Trophoblast cell (in vitro differentiated cells and primary cell): ENCODE data around the gene MRPS2. TPM values are rescaled to one million over a fixed set of nuclear protein-coding genes. Genes with fewer than 3 reads are reported as not detected.
"Not testable (repeated sequence)": the region's sequence is repeated elsewhere in the genome, so short reads cannot be mapped to it uniquely, and the experiment has no call there.

Experiments
- DNase-seq, 2 donors: peaks; one replicate each; pipeline ENCODE4 v3.0.0-alpha.2; 2016
- H2AFZ ChIP-seq: 2 replicates; pipeline ENCODE4 v1.6.1; 2013; ENCODE audit warnings: low read length, moderate library complexity, mild to moderate bottlenecking; ENCODE audit not compliant: insufficient read depth, poor library complexity
- H2AK5ac ChIP-seq: 2 replicates; pipeline ENCODE4 v1.6.1; 2013; ENCODE audit warnings: mild to moderate bottlenecking, low read length
- H2BK120ac ChIP-seq: 2 replicates; pipeline ENCODE4 v1.6.1; 2013; ENCODE audit warnings: low read length, mild to moderate bottlenecking, moderate library complexity; ENCODE audit not compliant: insufficient read depth, poor library complexity
- H2BK12ac ChIP-seq: 2 replicates; pipeline ENCODE4 v1.6.1; 2013; ENCODE audit warnings: mild to moderate bottlenecking, low read length, moderate library complexity
- H2BK5ac ChIP-seq: 2 replicates; pipeline ENCODE4 v1.6.1; 2013; ENCODE audit warnings: low read length, low read depth, moderate library complexity, mild to moderate bottlenecking; ENCODE audit not compliant: poor library complexity
- H3K14ac ChIP-seq: 2 replicates; pipeline ENCODE4 v1.6.1; 2013; ENCODE audit warnings: mild to moderate bottlenecking, low read length
- H3K18ac ChIP-seq: 2 replicates; pipeline ENCODE4 v1.6.1; 2013; ENCODE audit warnings: mild to moderate bottlenecking, low read length
- H3K23ac ChIP-seq: 2 replicates; pipeline ENCODE4 v1.6.1; 2013; ENCODE audit warnings: low read length
- H3K27ac ChIP-seq: 2 replicates; pipeline ENCODE4 v1.5.1; 2013; ENCODE audit warnings: low read depth, mild to moderate bottlenecking, inconsistent platforms, low read length, moderate library complexity
- H3K27me3 ChIP-seq: 2 replicates; pipeline ENCODE4 v1.6.1; 2013; ENCODE audit warnings: inconsistent platforms, mild to moderate bottlenecking, low read length, moderate library complexity; ENCODE audit not compliant: insufficient read depth
- H3K36me3 ChIP-seq, 2 experiments: 1 replicate in 1 of 2; 2 replicates in 1 of 2; pipeline ENCODE4 v1.6.1; 2013; ENCODE audit warnings: low read length in 2 of 2, mild to moderate bottlenecking in 2 of 2, moderate library complexity in 1 of 2; ENCODE audit not compliant: insufficient read depth in 2 of 2, control insufficient read depth in 1 of 2
- H3K4ac ChIP-seq: 2 replicates; pipeline ENCODE4 v1.6.1; 2013; ENCODE audit warnings: low read depth, mild to moderate bottlenecking, low read length, moderate library complexity
- H3K4me1 ChIP-seq, 2 experiments: 1 replicate in 1 of 2; 2 replicates in 1 of 2; pipeline ENCODE4 v1.6.1; 2013; ENCODE audit warnings: low read length in 2 of 2, mild to moderate bottlenecking in 2 of 2, moderate library complexity in 1 of 2; ENCODE audit not compliant: insufficient read depth in 2 of 2, control insufficient read depth in 1 of 2
- H3K4me2 ChIP-seq: 2 replicates; pipeline ENCODE4 v1.6.1; 2013; ENCODE audit warnings: inconsistent platforms, mild to moderate bottlenecking, low read length, moderate library complexity
- H3K4me3 ChIP-seq: 2 replicates; pipeline ENCODE4 v1.5.1; 2013; ENCODE audit warnings: mild to moderate bottlenecking, low read depth, low read length, inconsistent platforms
- H3K79me1 ChIP-seq: one replicate; pipeline ENCODE4 v1.6.1; 2013; ENCODE audit warnings: low read length
- H3K79me2 ChIP-seq: 2 replicates; pipeline ENCODE4 v1.6.1; 2013; ENCODE audit warnings: low read length, mild to moderate bottlenecking; ENCODE audit not compliant: control insufficient read depth, insufficient read depth, poor library complexity
- H3K9ac ChIP-seq: 2 replicates; pipeline ENCODE4 v1.6.1; 2013; ENCODE audit warnings: mild to moderate bottlenecking, low read length
- H3K9me3 ChIP-seq: 2 replicates; pipeline ENCODE4 v1.6.1; 2013; ENCODE audit warnings: low read depth, mild to moderate bottlenecking, control low read depth, inconsistent platforms, low read length; ENCODE audit not compliant: insufficient read depth
- H4K12ac ChIP-seq: 2 replicates; pipeline ENCODE4 v1.6.1; 2013; ENCODE audit warnings: low read depth, mild to moderate bottlenecking, low read length, moderate library complexity
- H4K8ac ChIP-seq: 2 replicates; pipeline ENCODE4 v1.6.1; 2013; ENCODE audit warnings: low read depth, mild to moderate bottlenecking, low read length, moderate library complexity
- H4K91ac ChIP-seq: one replicate; pipeline ENCODE4 v1.6.1; 2013; ENCODE audit warnings: low read depth, mild to moderate bottlenecking, low read length, moderate library complexity
- WGBS: extraction: QIAGEN DNeasy Blood & Tissue Kit; methylation state at CpG from one replicate; pipeline ENCODE4 v1.1.7; 2013; ENCODE audit warnings: missing lambda C conversion rate; ENCODE audit not compliant: insufficient read length, insufficient coverage; ENCODE audit errors: extremely low coverage; 5-methylcytosine and 5-hydroxymethylcytosine counted together
- polyA plus RNA-seq: library from polyadenylated mRNA; stranded (reverse); fragments of 200-250 nt; gene quantifications from 2 replicates; pipeline ENCODE4 v1.2.3, GENCODE V29; 2013

The MRPS2 gene
- polyA plus RNA-seq = 73.0 and 79.0 TPM in 2 replicates

GRCh38 chr9:135500525-135501260, at the start of gene MRPS2:
TSS of gene MRPS2 (plus strand) at chr9:135500682. CDS start at chr9:135500711, 29 bp downstream.
- peak within 1 kb of the TSS; percentile 99 for H3K4me2 ChIP-seq
- H3K36me3 ChIP-seq = peaks cover 37% of the 10 kb centered on the region in 2 experiments
- H4K8ac ChIP-seq = peak within 1 kb of the TSS; percentile 85
- H3K23ac ChIP-seq = no peak within 1 kb of the TSS
- peak within 1 kb of the TSS; percentile 95 for H3K4me3 ChIP-seq
- no CpG with 5 or more reads among the region's 92 CpGs for WGBS
- peaks cover 4 to 11% of the 10 kb centered on the region in 2 experiments for H3K4me1 ChIP-seq
- DNase-seq = peak; percentile 85 to 95
- H3K27ac ChIP-seq = peak within 1 kb of the TSS; percentile 27
- H3K18ac ChIP-seq = peak within 1 kb of the TSS; percentile 87
- peak within 1 kb of the TSS; percentile 70 for H2BK5ac ChIP-seq
- H3K27me3 ChIP-seq = no peaks in the 10 kb centered on the region
- H3K79me2 ChIP-seq = peaks cover 12% of the 10 kb centered on the region
- peak within 1 kb of the TSS; percentile 17 for H2AK5ac ChIP-seq
- H4K12ac ChIP-seq = peak within 1 kb of the TSS; percentile 61
- H2BK12ac ChIP-seq = peak within 1 kb of the TSS; percentile 29
- H4K91ac ChIP-seq = peak within 1 kb of the TSS; percentile 77
- peak within 1 kb of the TSS; percentile 46 for H2BK120ac ChIP-seq
- peaks cover 10% of the 10 kb centered on the region for H3K79me1 ChIP-seq
- no peaks in the 10 kb centered on the region for H3K9me3 ChIP-seq
- peak within 1 kb of the TSS; percentile 90 for H3K9ac ChIP-seq
- peak within 1 kb of the TSS; percentile 86 for H3K4ac ChIP-seq
- H3K14ac ChIP-seq = peak within 1 kb of the TSS; percentile 42
- H2AFZ ChIP-seq = peak within 1 kb of the TSS; percentile 90

GRCh38 chr9:135450956-135451355, 49.5 kb upstream of the MRPS2 start:
- no peak overlapping the region for H2BK12ac ChIP-seq
- no CpG with 5 or more reads among the region's 10 CpGs for WGBS
- no peak overlapping the region for H3K27ac ChIP-seq
- H3K4me2 ChIP-seq = no peak overlapping the region
- DNase-seq = no peak
- peaks cover 3% of the 10 kb centered on the region for H3K27me3 ChIP-seq
- H3K36me3 ChIP-seq = no peaks in the 10 kb centered on the region
- H3K79me2 ChIP-seq = no peaks in the 10 kb centered on the region
- no peaks in the 10 kb centered on the region for H3K4me1 ChIP-seq
- H2BK5ac ChIP-seq = no peak overlapping the region
- H3K79me1 ChIP-seq = no peaks in the 10 kb centered on the region
- H2AK5ac ChIP-seq = no peak overlapping the region
- no peak overlapping the region for H3K23ac ChIP-seq
- no peak overlapping the region for H3K9ac ChIP-seq
- no peak overlapping the region for H3K4ac ChIP-seq
- no peak overlapping the region for H3K18ac ChIP-seq
- no peak overlapping the region for H4K91ac ChIP-seq
- no peak overlapping the region for H3K4me3 ChIP-seq
- no peak overlapping the region for H2AFZ ChIP-seq
- H4K8ac ChIP-seq = no peak overlapping the region
- no peaks in the 10 kb centered on the region for H3K9me3 ChIP-seq
- H3K14ac ChIP-seq = no peak overlapping the region
- no peak overlapping the region for H4K12ac ChIP-seq
- no peak overlapping the region for H2BK120ac ChIP-seq

DNA sequence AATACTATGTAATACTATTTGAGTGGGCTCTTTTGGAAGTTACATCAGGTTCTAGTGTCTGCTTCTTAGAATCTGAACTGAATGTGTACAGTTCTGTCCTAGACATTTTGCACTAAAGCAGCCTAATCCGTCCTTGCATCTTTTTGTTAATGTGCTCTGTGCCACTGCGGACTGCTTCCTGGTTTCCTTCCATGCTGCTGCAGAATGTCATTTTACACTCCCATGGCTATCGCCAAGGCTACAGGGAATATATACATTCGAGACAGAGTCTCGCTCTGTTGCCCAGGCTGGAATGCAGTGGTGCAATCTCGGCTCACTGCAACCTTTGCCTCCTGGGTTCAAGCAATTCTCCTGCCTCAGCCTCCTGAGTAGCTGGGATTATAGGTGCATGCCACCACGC, 48.6 kb upstream of the MRPS2 start:
- not testable (repeated sequence) for H3K9me3 ChIP-seq

DNA sequence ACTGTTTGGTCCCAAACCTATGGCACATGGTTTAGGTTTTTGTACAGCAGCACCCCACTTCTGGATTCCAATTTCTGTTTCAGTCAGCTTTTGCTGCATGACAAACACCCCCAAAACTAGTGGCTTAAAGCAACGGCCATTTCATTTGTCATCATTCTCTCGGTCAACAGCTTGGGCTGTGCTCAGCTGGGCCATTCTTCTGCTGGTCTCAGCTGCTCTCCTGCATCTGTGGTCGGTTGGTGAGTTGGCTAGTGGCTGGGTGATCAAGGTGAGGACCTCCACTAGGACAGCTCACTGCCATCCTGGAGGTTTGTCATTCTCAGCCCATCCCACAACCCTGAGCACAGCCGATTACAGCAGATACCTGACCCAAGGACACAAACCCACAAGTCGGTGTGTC, 45.7 kb upstream of the MRPS2 start:
- no peak overlapping the region for H3K4me3 ChIP-seq
- H4K8ac ChIP-seq = no peak overlapping the region
- H3K18ac ChIP-seq = no peak overlapping the region
- H3K9ac ChIP-seq = no peak overlapping the region
- no peak overlapping the region for H3K4ac ChIP-seq
- H4K12ac ChIP-seq = no peak overlapping the region
- peaks cover 3% of the 10 kb centered on the region for H3K27me3 ChIP-seq
- H3K36me3 ChIP-seq = no peaks in the 10 kb centered on the region
- H2BK5ac ChIP-seq = no peak overlapping the region
- H2BK120ac ChIP-seq = no peak overlapping the region
- no peaks in the 10 kb centered on the region for H3K79me1 ChIP-seq
- H3K23ac ChIP-seq = no peak overlapping the region
- H2AFZ ChIP-seq = no peak overlapping the region
- no peaks in the 10 kb centered on the region for H3K4me1 ChIP-seq
- no peak overlapping the region for H2BK12ac ChIP-seq
- H3K4me2 ChIP-seq = no peak overlapping the region
- no CpG with 5 or more reads among the region's 5 CpGs for WGBS
- H3K79me2 ChIP-seq = no peaks in the 10 kb centered on the region
- no peak overlapping the region for H3K14ac ChIP-seq
- no peak overlapping the region for H3K27ac ChIP-seq
- H3K9me3 ChIP-seq = no peaks in the 10 kb centered on the region
- DNase-seq = no peak
- H4K91ac ChIP-seq = no peak overlapping the region
- H2AK5ac ChIP-seq = no peak overlapping the region

More for the DNA sequence above, 48.6 kb upstream of the MRPS2 start:
- not testable (repeated sequence) for H3K4me2 ChIP-seq, H3K4ac ChIP-seq, H3K4me3 ChIP-seq, H3K79me2 ChIP-seq, H3K9ac ChIP-seq, H3K23ac ChIP-seq, H3K14ac ChIP-seq, H3K27me3 ChIP-seq, H2BK5ac ChIP-seq, H3K4me1 ChIP-seq, DNase-seq, H3K18ac ChIP-seq, H2BK120ac ChIP-seq, H3K36me3 ChIP-seq, H4K8ac ChIP-seq, H2BK12ac ChIP-seq, H2AK5ac ChIP-seq, H3K27ac ChIP-seq, H4K91ac ChIP-seq, H4K12ac ChIP-seq, H2AFZ ChIP-seq, H3K79me1 ChIP-seq
- no CpG with 5 or more reads among the region's 7 CpGs for WGBS
